Measurements from ENCODE around the gene YPEL4.
"Not testable (repeated sequence)": the region's sequence is repeated elsewhere in the genome, so short reads cannot be mapped to it uniquely, and the experiment has no call there.

Gene YPEL4

DNA sequence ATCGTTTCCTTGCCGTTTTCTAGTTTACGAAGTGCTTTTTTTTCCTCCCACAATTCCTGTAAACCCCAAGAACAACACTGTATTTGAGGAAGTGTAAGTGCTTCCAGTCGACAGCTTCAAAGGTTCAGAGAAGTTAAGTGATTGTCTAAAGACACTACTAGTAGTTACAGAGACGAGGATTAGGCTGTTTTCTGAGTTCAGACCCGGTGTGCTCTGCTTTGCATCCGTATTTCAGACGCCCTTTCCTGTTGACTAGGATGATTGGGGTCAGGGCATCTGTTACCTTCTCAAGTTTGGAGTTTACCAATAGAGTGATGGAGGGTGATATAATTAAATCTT lies 8.3 kb upstream of the YPEL4 start:
- no peaks in the 10 kb centered on the region for H3K27me3 Mint-ChIP-seq
- H3K9me3 Mint-ChIP-seq = no peaks in the 10 kb centered on the region
- H3K27ac Mint-ChIP-seq = peak overlapping the region; percentile 97
- peaks cover 34% of the 10 kb centered on the region for H3K4me1 Mint-ChIP-seq (ENCODE audit: low read depth)
- H3K36me3 Mint-ChIP-seq (ENCODE audit: low read depth) = peaks cover 35% of the 10 kb centered on the region
- H3K4me3 Mint-ChIP-seq = peak overlapping the region; percentile 97

DNA sequence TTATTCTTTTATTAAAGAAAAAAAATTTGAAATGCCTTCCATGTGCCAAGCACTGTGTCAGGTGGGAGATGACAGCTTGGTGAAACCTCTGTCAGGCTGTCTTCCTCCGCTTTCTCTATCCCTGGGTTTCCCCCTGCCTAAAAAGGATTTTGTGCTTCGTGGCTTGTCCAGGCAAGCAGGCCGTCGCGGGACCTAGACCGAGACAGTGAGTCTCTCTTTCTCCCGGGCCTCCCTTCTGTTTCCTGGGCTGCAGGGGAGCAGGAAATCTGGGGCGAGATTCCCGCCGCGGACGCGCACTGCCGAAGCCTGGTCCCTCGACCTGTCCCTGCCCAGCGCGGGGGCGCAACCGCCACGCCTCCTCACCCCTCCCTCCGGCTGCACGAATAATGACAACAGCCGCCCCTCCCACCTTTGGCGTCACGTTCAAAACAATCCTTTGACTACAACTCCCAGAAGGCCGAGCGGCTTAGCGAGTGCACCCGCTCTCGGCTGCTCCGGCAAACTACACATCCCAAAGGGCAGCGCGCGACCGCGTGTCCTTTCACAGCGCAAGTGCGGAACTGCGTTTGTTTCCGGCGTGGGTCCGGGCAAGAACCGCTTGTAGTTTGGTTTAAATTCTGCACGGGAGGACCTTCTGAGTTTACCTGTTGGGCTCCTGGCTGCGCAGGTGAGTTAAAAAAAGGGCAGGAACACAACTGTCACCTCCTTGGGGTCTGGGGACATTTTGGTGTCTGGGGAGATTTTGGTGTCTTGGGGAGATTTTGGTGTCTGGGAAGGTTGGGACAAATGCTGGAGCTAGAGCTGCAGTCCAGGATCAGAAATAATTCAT lies 7.7 kb upstream of the YPEL4 start, which contains the start of gene CLP1:
Gene CLP1 (plus strand): TSS at position 569 of the 829 bp plus-strand sequence. CDS start 1,715 bp downstream, outside the sequence.
- Mint-ChIP-seq H3K27me3 (no peaks in the 10 kb centered on the region), H3K9me3 (no peaks in the 10 kb centered on the region), H3K4me3 (peak within 1 kb of the TSS; percentile 97), H3K4me1 (ENCODE audit: low read depth) (peaks cover 34% of the 10 kb centered on the region), H3K27ac (peak within 1 kb of the TSS; percentile 97), H3K36me3 (ENCODE audit: low read depth) (peaks cover 30% of the 10 kb centered on the region)

DNA sequence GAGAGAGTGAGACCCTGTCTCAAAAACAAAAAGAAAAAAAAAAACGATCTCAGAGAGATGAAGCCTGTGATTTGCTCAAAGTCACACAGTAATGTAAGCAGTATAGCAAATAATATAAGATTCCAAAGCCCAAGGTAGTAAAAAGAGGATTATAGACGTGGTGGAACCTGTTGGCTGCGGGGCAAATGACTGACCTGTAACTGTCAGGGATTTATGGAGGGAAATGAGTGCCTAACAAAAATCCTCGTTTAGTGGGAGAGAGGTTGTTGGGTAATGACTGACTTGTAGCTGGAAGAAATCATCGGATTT lies 7.1 kb upstream of the YPEL4 start:
- H3K27ac Mint-ChIP-seq = peak overlapping the region; percentile 97
- H3K4me3 Mint-ChIP-seq = peak overlapping the region; percentile 97
- no peaks in the 10 kb centered on the region for H3K9me3 Mint-ChIP-seq
- H3K4me1 Mint-ChIP-seq (ENCODE audit: low read depth) = peaks cover 32% of the 10 kb centered on the region
- no peaks in the 10 kb centered on the region for H3K27me3 Mint-ChIP-seq
- H3K36me3 Mint-ChIP-seq (ENCODE audit: low read depth) = peaks cover 26% of the 10 kb centered on the region

DNA sequence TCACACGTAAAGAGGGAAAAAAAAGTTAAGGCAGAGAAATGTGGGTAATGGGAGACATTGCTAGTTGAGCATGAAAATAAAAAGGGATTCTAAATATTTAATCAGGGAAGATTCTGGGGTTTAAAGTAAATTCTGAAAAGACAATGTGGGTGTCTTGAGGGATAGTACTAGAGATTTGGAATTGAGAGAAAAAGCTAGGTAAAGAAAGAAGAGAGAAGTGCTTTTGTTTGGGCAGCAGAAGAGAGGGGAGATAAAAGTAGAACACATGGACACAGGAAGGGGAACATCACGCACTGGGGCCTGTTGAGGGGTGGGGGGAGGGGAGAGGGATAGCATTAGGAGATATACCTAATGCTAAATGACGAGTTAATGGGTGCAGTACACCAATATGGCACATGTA lies 3.5 kb upstream of the YPEL4 start:
- Mint-ChIP-seq H3K36me3 (ENCODE audit: low read depth) (peaks cover 3% of the 10 kb centered on the region), H3K4me1 (ENCODE audit: low read depth) (peaks cover 44% of the 10 kb centered on the region), H3K4me3 (no peak overlapping the region), H3K27me3 (peaks cover 7% of the 10 kb centered on the region), H3K27ac (peak overlapping the region; percentile 74), H3K9me3 (no peaks in the 10 kb centered on the region)

DNA sequence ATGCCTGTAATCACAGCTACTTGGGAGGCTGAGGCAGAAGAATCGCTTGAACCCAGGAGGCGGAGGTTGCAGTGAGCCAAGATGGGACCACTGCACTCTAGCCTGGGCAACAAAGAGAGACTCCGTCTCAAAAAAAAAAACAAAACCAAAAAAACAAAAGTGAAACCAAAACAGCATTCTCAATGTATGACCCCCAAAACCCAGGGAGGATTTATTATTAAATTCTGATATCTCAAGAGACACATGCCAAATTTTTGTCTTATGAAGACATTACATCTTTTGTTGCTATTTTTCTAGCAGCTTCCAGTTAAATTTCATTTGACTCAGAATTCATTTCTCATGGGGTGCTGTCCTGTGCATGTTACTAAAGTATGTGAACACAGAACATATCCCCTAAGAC lies 3.0 kb upstream of the YPEL4 start:
- Mint-ChIP-seq H3K4me1 (ENCODE audit: low read depth) (peaks cover 44% of the 10 kb centered on the region), H3K36me3 (ENCODE audit: low read depth) (peaks cover 2% of the 10 kb centered on the region), H3K27ac (peak overlapping the region; percentile 74), H3K4me3 (peak overlapping the region; percentile 50), H3K9me3 (no peaks in the 10 kb centered on the region), H3K27me3 (peaks cover 12% of the 10 kb centered on the region)

DNA sequence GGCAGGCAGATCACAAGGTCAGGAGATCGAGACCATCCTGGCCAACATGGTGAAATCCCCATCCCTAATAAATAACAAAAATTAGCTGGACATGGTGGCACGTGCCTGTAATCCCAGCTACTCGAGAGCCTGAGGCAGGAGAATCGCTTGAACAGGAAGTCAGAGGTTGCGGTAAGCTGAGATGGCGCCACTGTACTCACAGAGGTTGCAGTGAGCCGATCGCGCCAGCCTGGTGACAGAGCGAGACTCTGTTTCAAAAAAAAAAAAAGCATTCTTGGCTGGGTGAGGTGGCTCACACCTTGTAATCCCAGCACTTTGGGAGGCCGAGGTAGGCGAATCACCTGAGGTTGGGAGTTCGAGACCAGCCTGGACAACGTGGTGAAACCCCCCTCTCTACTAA lies 2.5 kb upstream of the YPEL4 start:
- H3K4me3 Mint-ChIP-seq = peak overlapping the region; percentile 50
- peaks cover 46% of the 10 kb centered on the region for H3K4me1 Mint-ChIP-seq (ENCODE audit: low read depth)
- H3K27me3 Mint-ChIP-seq = peaks cover 17% of the 10 kb centered on the region
- H3K9me3 Mint-ChIP-seq; H3K27ac Mint-ChIP-seq; H3K36me3 Mint-ChIP-seq (ENCODE audit: low read depth): not testable (repeated sequence)

DNA sequence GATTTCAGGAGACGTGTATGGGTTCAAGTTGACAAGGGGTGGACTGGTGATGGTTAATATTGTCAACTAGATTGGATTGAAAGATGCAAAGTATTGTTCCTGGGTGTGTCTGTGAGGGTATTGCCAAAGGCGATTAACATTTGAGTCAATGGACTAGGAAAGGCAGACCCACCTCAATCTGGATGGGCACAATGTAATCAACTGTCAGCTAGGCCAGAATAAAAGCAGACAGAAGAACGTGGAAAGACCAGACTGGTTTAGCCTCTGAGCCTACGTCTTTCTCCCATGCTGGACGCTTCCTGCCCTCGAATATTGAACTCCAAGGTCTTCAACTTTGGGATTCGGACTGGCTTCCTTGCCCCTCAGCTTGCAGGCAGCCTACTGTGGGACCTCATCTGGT lies 1.7 kb upstream of the YPEL4 start:
- Mint-ChIP-seq H3K4me1 (ENCODE audit: low read depth) (peaks cover 49% of the 10 kb centered on the region), H3K27me3 (peaks cover 25% of the 10 kb centered on the region), H3K36me3 (ENCODE audit: low read depth) (no peaks in the 10 kb centered on the region), H3K27ac (no peak overlapping the region), H3K4me3 (no peak overlapping the region), H3K9me3 (no peaks in the 10 kb centered on the region)

DNA sequence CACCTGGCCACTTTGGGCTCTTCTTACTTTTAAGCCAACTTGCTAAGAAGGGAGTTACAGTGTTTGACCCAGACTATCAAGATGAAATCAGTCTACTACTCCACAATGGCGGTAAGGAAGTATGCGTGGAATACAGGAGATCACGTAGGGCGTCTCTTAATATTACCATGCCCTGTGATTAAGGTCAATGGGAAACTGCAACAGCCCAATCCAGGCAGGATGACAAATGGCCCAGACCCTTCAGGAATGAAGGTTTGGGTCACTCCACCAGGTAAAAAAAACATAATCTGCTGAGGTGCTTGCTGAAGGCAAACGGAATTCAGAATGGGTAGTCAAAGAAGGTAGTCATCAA lies 1.0 kb upstream of the YPEL4 start:
- Mint-ChIP-seq H3K27me3 (peaks cover 32% of the 10 kb centered on the region), H3K36me3 (ENCODE audit: low read depth) (no peaks in the 10 kb centered on the region), H3K4me3 (no peak overlapping the region), H3K9me3 (no peaks in the 10 kb centered on the region), H3K27ac (no peak overlapping the region), H3K4me1 (ENCODE audit: low read depth) (peaks cover 56% of the 10 kb centered on the region)

DNA sequence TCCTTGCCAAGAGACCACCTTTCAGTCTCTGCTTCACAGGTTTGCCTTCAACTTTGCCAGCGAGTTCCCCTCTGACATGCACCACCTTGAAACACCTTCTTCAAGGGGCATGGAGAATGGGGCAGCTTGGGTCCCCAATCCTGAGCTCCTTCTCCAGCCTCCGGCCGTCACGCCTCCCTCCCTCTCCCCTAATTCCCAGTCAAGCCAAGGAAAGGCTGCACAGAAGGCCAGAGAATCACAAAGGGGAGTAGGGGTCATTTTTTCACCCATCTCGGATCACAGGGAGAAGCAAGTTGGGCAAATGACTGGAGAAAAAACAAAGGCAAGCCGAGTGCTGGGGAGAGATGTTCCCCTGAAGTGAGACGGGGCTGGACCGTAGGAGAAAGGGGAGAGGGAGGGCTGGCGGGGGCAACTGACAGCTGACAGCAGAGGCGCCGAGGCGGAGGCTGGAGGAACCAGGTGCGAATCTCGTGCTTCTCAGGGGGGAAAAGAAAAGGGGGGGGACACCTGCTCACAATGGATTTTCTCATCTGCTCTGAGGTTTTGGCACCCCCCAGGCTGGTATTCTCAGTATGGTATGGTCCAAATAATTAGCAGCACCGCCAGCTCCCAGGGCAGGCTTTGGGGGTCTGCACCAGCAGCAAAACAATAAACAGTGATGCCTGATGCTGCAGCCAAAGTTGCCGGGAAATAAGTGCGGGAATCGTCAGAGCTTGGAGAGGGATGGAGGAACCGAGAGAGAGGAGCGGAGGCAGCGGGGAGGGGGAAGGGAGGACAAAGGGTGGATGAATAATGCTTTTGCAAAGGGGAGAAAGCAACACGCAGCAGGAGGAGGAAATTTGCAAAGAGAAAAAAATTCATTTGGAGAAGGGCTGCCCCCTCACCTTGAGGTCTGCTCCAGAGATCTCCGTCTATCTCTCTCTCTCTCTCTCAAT lies 644 bp downstream of the YPEL4 start:
- Mint-ChIP-seq H3K9me3 (no peaks in the 10 kb centered on the region), H3K27ac (peak overlapping the region; percentile 55), H3K27me3 (peaks cover 46% of the 10 kb centered on the region), H3K4me1 (ENCODE audit: low read depth) (peaks cover 63% of the 10 kb centered on the region), H3K36me3 (ENCODE audit: low read depth) (no peaks in the 10 kb centered on the region), H3K4me3 (peak overlapping the region; percentile 74)

DNA sequence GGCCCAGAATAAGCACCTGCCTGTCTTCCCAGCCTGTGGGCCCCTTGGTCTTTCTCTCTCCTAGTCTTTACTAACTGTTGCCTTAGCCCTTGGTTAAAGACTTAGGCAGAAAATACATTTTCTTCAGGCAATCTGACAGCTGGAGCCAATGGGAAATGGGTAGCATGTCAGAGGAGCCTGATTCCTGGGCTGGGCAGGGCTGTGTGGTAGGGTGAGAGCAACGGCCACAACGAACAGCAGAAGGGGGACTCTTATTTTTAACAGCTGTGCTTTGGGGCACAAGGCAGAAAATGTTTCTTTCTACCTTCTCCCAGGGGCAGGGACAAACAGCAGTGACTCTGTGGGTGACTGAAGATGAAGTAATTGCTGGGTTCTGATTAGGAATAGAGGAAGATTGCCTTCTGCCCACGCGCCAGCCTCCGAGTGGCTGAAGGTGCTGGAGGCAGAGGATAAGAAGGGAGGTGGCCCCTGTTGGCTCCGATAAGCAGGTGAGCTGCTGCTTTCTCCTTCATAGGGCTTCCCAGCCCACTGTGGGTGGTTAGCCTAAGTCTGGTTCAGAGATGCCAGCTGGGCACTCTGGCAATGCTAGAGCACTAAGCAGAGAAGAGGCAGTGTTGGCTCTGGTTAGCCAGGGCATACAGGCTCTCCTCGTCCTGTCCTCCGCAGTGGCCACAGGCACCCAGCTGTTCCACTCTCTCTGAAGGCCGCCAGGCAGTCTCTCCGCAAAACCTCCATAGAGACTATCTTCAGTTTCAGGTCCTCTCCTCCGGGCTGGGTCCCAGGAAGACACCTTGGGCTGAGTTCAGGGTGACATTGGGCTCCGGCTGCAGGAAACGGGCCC lies 1.5 kb downstream of the YPEL4 start:
- Mint-ChIP-seq H3K27ac (no peak overlapping the region), H3K9me3 (no peaks in the 10 kb centered on the region), H3K4me1 (ENCODE audit: low read depth) (peaks cover 61% of the 10 kb centered on the region), H3K36me3 (ENCODE audit: low read depth) (no peaks in the 10 kb centered on the region), H3K27me3 (peaks cover 46% of the 10 kb centered on the region), H3K4me3 (peak overlapping the region; percentile 74)

DNA sequence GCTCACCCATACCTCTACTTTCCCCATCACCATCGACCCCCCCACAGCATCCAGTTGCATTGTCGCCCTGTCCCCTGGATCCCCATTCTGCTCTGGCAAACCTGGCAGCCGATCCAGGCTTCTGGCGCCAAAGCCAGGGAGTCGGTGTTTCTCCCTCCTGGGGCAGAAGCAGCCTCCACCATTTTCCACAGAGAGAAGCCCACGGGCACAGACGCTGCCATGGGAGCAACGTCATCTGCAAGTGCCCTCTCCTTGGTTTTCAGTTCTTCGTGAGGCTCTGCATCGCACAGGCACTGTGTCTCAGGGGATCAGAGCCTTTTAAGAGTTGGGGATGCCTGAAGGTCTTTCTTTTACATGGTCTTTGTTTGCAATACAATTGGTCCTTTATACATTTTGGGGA lies 2.3 kb downstream of the YPEL4 start:
- Mint-ChIP-seq H3K4me1 (ENCODE audit: low read depth) (peaks cover 52% of the 10 kb centered on the region), H3K9me3 (no peaks in the 10 kb centered on the region), H3K4me3 (no peak overlapping the region), H3K27ac (no peak overlapping the region), H3K27me3 (peaks cover 46% of the 10 kb centered on the region), H3K36me3 (ENCODE audit: low read depth) (no peaks in the 10 kb centered on the region)

DNA sequence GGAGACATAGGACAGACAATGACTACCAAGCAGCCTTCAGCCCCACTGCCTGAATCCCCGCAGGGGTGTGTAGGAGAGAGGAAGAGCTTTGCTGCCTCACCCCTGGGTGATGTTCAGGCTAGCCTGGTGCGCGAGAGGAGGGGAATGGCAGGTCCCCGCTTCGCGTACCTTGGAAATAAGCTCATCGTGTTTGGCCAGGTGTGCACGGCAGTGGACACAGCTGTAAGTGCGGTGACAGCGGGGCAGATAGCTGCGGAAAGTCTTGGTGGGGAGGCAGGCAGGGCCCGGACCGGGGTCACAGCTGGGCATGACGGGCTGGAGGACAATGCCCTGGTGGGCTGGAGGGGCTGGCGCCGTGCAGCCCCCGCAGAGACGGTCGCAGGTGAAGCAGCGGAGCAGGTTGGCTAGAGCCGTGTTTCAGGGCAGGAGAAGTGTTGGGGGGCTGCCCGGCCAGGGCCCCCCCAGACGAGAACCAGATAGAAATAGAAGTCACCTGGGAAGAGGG lies 2.9 kb downstream of the YPEL4 start:
- peaks cover 46% of the 10 kb centered on the region for H3K27me3 Mint-ChIP-seq

DNA sequence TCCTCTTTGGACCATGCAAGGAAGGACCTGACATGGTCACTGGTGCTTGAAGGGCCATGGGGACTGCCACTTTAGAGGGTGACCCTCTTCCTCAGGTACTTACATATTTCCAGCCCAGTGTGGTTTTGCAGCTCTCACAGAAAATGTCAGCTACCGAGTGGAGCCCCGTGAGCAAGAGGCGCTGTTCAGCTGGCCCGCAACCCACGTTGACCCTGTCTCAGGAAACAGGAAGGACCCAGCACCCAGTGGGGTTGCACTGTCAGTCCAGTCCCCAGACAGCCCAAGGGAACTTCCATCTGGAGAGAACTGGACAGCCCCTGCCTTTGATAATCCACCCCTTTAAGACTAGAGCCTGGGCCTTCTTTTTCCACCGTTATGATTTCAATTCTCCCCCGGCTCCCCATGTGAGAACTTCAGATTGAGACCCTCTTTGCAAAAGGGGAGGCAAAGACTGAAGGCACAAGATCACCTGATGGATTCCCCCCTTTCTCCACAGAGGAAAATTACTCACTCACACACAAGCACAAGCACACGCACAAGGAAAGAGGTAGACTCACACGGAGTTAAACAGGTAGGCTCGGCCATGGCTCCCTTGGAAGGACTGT lies 3.4 kb downstream of the YPEL4 start:
- Mint-ChIP-seq H3K27ac (no peak overlapping the region), H3K4me3 (no peak overlapping the region), H3K27me3 (peaks cover 46% of the 10 kb centered on the region), H3K4me1 (ENCODE audit: low read depth) (peaks cover 52% of the 10 kb centered on the region), H3K36me3 (ENCODE audit: low read depth) (no peaks in the 10 kb centered on the region), H3K9me3 (no peaks in the 10 kb centered on the region)

More for the DNA sequence above, 2.9 kb downstream of the YPEL4 start:
- Mint-ChIP-seq H3K27ac (no peak overlapping the region), H3K9me3 (no peaks in the 10 kb centered on the region), H3K4me1 (ENCODE audit: low read depth) (peaks cover 52% of the 10 kb centered on the region), H3K4me3 (peak overlapping the region; percentile 8), H3K36me3 (ENCODE audit: low read depth) (no peaks in the 10 kb centered on the region)

DNA sequence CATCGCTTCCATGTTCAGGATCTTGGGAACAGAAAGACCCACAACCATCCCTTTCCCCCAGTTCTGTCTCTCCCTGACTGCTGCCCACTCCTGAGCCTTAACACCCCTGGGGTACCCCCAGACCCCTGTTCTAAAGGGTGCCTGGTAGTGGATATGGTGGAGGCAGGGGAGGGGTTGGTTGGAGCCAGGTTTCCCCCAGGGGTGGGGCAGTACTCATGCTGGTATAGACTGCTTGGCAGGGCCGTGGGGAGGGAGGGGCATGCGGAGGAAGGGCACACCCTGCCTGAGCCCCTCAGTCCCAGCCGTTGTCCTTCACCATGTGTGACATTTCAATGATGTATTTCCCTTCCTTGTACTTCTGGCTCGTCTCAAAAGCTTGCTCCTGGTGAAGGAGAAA lies 4.0 kb downstream of the YPEL4 start:
- peaks cover 52% of the 10 kb centered on the region for H3K4me1 Mint-ChIP-seq (ENCODE audit: low read depth)
- no peak overlapping the region for H3K4me3 Mint-ChIP-seq
- H3K9me3 Mint-ChIP-seq = no peaks in the 10 kb centered on the region
- peaks cover 46% of the 10 kb centered on the region for H3K27me3 Mint-ChIP-seq
- no peaks in the 10 kb centered on the region for H3K36me3 Mint-ChIP-seq (ENCODE audit: low read depth)
- no peak overlapping the region for H3K27ac Mint-ChIP-seq

Measured in stimulated activated naive CD8-positive, alpha-beta T cell treated with anti-CD3 and anti-CD28 coated beads, Interleukin-15, Interleukin-2, amounts not matched to agents 100 ng/mL and 50 ng/mL, for 24 hours (primary cell).